CD4-positive, alpha-beta T cell (primary cell): ENCODE results near the gene TMEM139. TPM values are rescaled to one million over a fixed set of nuclear protein-coding genes. Genes with fewer than 3 reads are reported as not detected.

Experiments used
- ATAC-seq: fragments of 200-7000 bp; cut with Tn5 transposase; one replicate; pipeline ENCODE4 v1.10.0; 2022; ENCODE audit warnings: mild to moderate bottlenecking; ENCODE audit not compliant: poor library complexity
- CTCF ChIA-PET: fragments of 350-600 bp; sonication (Branson Sonifier 250); formaldehyde crosslinking; loops from one replicate; lab custom pipeline; 2021; ENCODE audit warnings: antibody characterized with exemption, inconsistent platforms; lab: Charles Lee
- POLR2A ChIA-PET: fragments of 350-600 bp; sonication (Branson Sonifier 250); formaldehyde crosslinking; loops from one replicate; lab custom pipeline; 2021; ENCODE audit warnings: antibody characterized with exemption, inconsistent platforms; lab: Charles Lee
- DNase-seq, 14 experiments: peaks; one replicate each; pipeline ENCODE4 v3.0.0-alpha.2; 2013 to 2020; ENCODE audit warnings: mixed read lengths in 2 of 14
- H3K27ac ChIP-seq, 2 donors: one replicate each; pipeline versions ENCODE4 v1.5.1 to v1.7.0; 2013; ENCODE audit warnings: low read length in 2 of 2, low read depth in 1 of 2, mild to moderate bottlenecking in 1 of 2
- H3K27me3 ChIP-seq, 2 experiments: 1 replicate in 1 of 2; 2 replicates in 1 of 2; pipeline versions ENCODE4 v1.6.1 to v1.7.0; 2013; ENCODE audit warnings: low read length in 2 of 2, control low read depth in 1 of 2, mild to moderate bottlenecking in 1 of 2, moderate library complexity in 1 of 2; ENCODE audit not compliant: insufficient read depth in 2 of 2, control insufficient read depth in 1 of 2
- H3K36me3 ChIP-seq: one replicate; pipeline ENCODE4 v1.6.1; 2013; ENCODE audit warnings: low read length, control low read depth; ENCODE audit not compliant: insufficient read depth
- H3K4me1 ChIP-seq: one replicate; pipeline ENCODE4 v1.6.1; 2013; ENCODE audit warnings: low read length, control low read depth; ENCODE audit not compliant: insufficient read depth
- H3K4me3 ChIP-seq: one replicate; pipeline ENCODE4 v1.5.1; 2013; ENCODE audit warnings: mild to moderate bottlenecking, low read length, moderate library complexity
- H3K9me3 ChIP-seq, 2 experiments: 1 replicate in 1 of 2; 2 replicates in 1 of 2; pipeline versions ENCODE4 v1.6.1 to v1.7.0; 2013; ENCODE audit warnings: low read length in 2 of 2, mild to moderate bottlenecking in 2 of 2, control low read depth in 1 of 2, moderate library complexity in 1 of 2; ENCODE audit not compliant: control insufficient read depth in 1 of 2, insufficient read depth in 1 of 2
- H3K27ac Mint-ChIP-seq: one replicate; pipeline ENCODE4 v1.8.0; 2020; ENCODE audit warnings: mixed read lengths
- H3K27me3 Mint-ChIP-seq: one replicate; pipeline ENCODE4 v1.8.0; 2021; ENCODE audit warnings: mixed read lengths
- H3K36me3 Mint-ChIP-seq: one replicate; pipeline ENCODE4 v1.8.0; 2021; ENCODE audit warnings: low read depth, mixed read lengths
- H3K4me1 Mint-ChIP-seq: one replicate; pipeline ENCODE4 v1.8.0; 2021; ENCODE audit warnings: low read depth, mixed read lengths
- H3K4me3 Mint-ChIP-seq: one replicate; pipeline ENCODE4 v1.8.0; 2020; ENCODE audit warnings: mild to moderate bottlenecking, mixed read lengths
- H3K9me3 Mint-ChIP-seq: one replicate; pipeline ENCODE4 v1.8.0; 2020; ENCODE audit warnings: mixed read lengths
- CTCF ChIP-seq: fragments of 200-600 bp; IDR thresholded peaks from one replicate; pipeline ENCODE4 v1.8.0; 2022; ENCODE audit warnings: antibody characterized with exemption, mild to moderate bottlenecking
- intact Hi-C, 2 experiments: fragments of 100-400 bp; cut with DNase I in 1 of 2; cut with micrococcal nuclease in 1 of 2; formaldehyde crosslinking; loops; one replicate each; pipeline versions ENCODE4 v1.15.1 to v1.9.0; 2023 to 2025; cut with DNase I, micrococcal nuclease
- total RNA-seq, 174 experiments: library from RNA in 2 of 174; stranded (reverse) in 2 of 174; gene quantifications; one replicate each; pipeline ENCODE4 v1.2.3 and lab custom pipeline; 2021 to 2026

Gene TMEM139
- total RNA-seq, 2 experiments from 2014 or later: 0.20 to 0.27 TPM

GRCh38 chr7:143316492-143316891, 31.7 kb downstream of the TMEM139 start:
- no peak overlapping the region for H3K4me3 ChIP-seq
- CTCF ChIA-PET: interaction anchor here (1.6 kb wide), 1 partner anchor 11 kb away, joined by 3 read pairs; no protein-coding TSS in a partner anchor

GRCh38 chr7:143318661-143319060, 33.9 kb downstream of the TMEM139 start:
- ATAC-seq: no peak

More at GRCh38 chr7:143316492-143316891, 31.7 kb downstream of the TMEM139 start:
- no peak for ATAC-seq
- H3K27me3 ChIP-seq: no peaks in the 10 kb centered on the region
- no peak for TF ChIP-seq CTCF
- no peaks in the 10 kb centered on the region for H3K36me3 ChIP-seq
- H3K4me1 ChIP-seq: peaks cover 3% of the 10 kb centered on the region
- Mint-ChIP-seq H3K9me3 (no peaks in the 10 kb centered on the region), H3K4me3 (no peak overlapping the region), H3K27ac (no peak overlapping the region), H3K27me3 (no peaks in the 10 kb centered on the region), H3K36me3 (no peaks in the 10 kb centered on the region), H3K4me1 (peaks cover 7% of the 10 kb centered on the region)
- POLR2A ChIA-PET: no interaction called here
- no peak overlapping the region for H3K27ac ChIP-seq
- no peak for DNase-seq
- no peaks in the 10 kb centered on the region for H3K9me3 ChIP-seq
- intact Hi-C loops: no loop called here

GRCh38 chr7:143320620-143321019, 35.9 kb downstream of the TMEM139 start:
- intact Hi-C loops: no loop called here
- Histone ChIP-seq H3K4me3 (no peak overlapping the region), H3K4me1 (no peaks in the 10 kb centered on the region), H3K27ac (no peak overlapping the region), H3K9me3 (no peaks in the 10 kb centered on the region), H3K27me3 (no peaks in the 10 kb centered on the region), H3K36me3 (no peaks in the 10 kb centered on the region)
- Mint-ChIP-seq H3K4me1 (peaks cover 7% of the 10 kb centered on the region), H3K27me3 (no peaks in the 10 kb centered on the region), H3K9me3 (no peaks in the 10 kb centered on the region), H3K27ac (no peak overlapping the region), H3K4me3 (no peak overlapping the region), H3K36me3 (no peaks in the 10 kb centered on the region)
- ChIA-PET POLR2A (no interaction called here), CTCF (no interaction called here)
- no peak for ATAC-seq
- DNase-seq: no peak
- TF ChIP-seq CTCF: no peak

More at GRCh38 chr7:143318661-143319060, 33.9 kb downstream of the TMEM139 start:
- Histone ChIP-seq H3K9me3 (no peaks in the 10 kb centered on the region), H3K27ac (no peak overlapping the region), H3K4me1 (no peaks in the 10 kb centered on the region), H3K4me3 (no peak overlapping the region), H3K36me3 (no peaks in the 10 kb centered on the region), H3K27me3 (no peaks in the 10 kb centered on the region)
- H3K36me3 Mint-ChIP-seq: no peaks in the 10 kb centered on the region
- H3K27ac Mint-ChIP-seq: no peak overlapping the region
- ChIA-PET CTCF (no interaction called here), POLR2A (no interaction called here)
- intact Hi-C loops: no loop called here
- H3K27me3 Mint-ChIP-seq: no peaks in the 10 kb centered on the region
- TF ChIP-seq CTCF: no peak
- H3K4me1 Mint-ChIP-seq: no peaks in the 10 kb centered on the region
- no peak overlapping the region for H3K4me3 Mint-ChIP-seq
- DNase-seq: no peak
- no peaks in the 10 kb centered on the region for H3K9me3 Mint-ChIP-seq
